Stimulated activated CD8-positive, alpha-beta memory T cell treated with anti-CD3 and anti-CD28 coated beads, Interleukin-15, amount 100 ng/mL, for 48 hours (primary cell): ENCODE results near the gene BAG3.
"Not testable (repeated sequence)": the region's sequence is repeated elsewhere in the genome, so short reads cannot be mapped to it uniquely, and the experiment has no call there.

Source experiments
- DNase-seq, 2 donors: peaks; one replicate each; pipeline ENCODE4 v3.0.0-alpha.2; 2020; ENCODE audit warnings: low read depth in 2 of 2

Gene BAG3

GRCh38 chr10:119693262-119693957 is 42.2 kb downstream of the BAG3 start:
- DNase-seq, result no peak

GRCh38 chr10:119694608-119695007 is 43.4 kb downstream of the BAG3 start:
- DNase-seq, result no peak

GRCh38 chr10:119700321-119700954 is 49.3 kb downstream of the BAG3 start:
- DNase-seq, result no peak

- DNase-seq, result no peak
Observed at GRCh38 chr10:119701861-119702260, 50.7 kb downstream of the BAG3 start.

GRCh38 chr10:119702583-119702982 is 51.4 kb downstream of the BAG3 start:
- DNase-seq, result no peak

GRCh38 chr10:119703903-119704508 is 52.8 kb downstream of the BAG3 start:
- no peak for DNase-seq

GRCh38 chr10:119705434-119705831 is 54.3 kb downstream of the BAG3 start:
- no peak for DNase-seq

GRCh38 chr10:119706521-119707278 is 55.5 kb downstream of the BAG3 start:
- no peak for DNase-seq

- not testable (repeated sequence) for DNase-seq
Observed at GRCh38 chr10:119707331-119707730, 56.2 kb downstream of the BAG3 start.

- not testable (repeated sequence) for DNase-seq
Observed at GRCh38 chr10:119710935-119711334, 59.8 kb downstream of the BAG3 start.

GRCh38 chr10:119713744-119714483 is 62.7 kb downstream of the BAG3 start:
- DNase-seq, result no peak

GRCh38 chr10:119714484-119714816 is 63.3 kb downstream of the BAG3 start:
- no peak for DNase-seq

GRCh38 chr10:119715628-119716505 is 64.7 kb downstream of the BAG3 start:
- DNase-seq, result no peak

GRCh38 chr10:119723161-119723560 is 72.0 kb downstream of the BAG3 start:
- no peak for DNase-seq

- DNase-seq, result no peak
Observed at GRCh38 chr10:119723624-119724023, 72.4 kb downstream of the BAG3 start.

GRCh38 chr10:119724593-119725516 is 73.7 kb downstream of the BAG3 start:
- DNase-seq, result no peak

- no peak for DNase-seq
Observed at GRCh38 chr10:119725517-119725827, 74.3 kb downstream of the BAG3 start.

GRCh38 chr10:119725828-119726675 is 74.9 kb downstream of the BAG3 start, which contains the start of gene INPP5F:
Gene INPP5F, plus strand, starts transcription at chr10:119726050. Its CDS starts 213 bp downstream, at chr10:119726263.
- DNase-seq, result peak; percentile 98 to 99
